HG03354 (cell line): ENCODE measurements around the gene TPM4.
"Not testable (repeated sequence)": the region's sequence is repeated elsewhere in the genome, so short reads cannot be mapped to it uniquely, and the experiment has no call there.

ENCODE experiments used
- ATAC-seq: cut with Tn5 transposase; IDR thresholded peaks from one replicate; pipeline ENCODE4 v1.9.1; 2021; ENCODE audit warnings: mild to moderate bottlenecking; ENCODE audit not compliant: unreplicated experiment, poor library complexity, severe bottlenecking

The TPM4 gene

DNA sequence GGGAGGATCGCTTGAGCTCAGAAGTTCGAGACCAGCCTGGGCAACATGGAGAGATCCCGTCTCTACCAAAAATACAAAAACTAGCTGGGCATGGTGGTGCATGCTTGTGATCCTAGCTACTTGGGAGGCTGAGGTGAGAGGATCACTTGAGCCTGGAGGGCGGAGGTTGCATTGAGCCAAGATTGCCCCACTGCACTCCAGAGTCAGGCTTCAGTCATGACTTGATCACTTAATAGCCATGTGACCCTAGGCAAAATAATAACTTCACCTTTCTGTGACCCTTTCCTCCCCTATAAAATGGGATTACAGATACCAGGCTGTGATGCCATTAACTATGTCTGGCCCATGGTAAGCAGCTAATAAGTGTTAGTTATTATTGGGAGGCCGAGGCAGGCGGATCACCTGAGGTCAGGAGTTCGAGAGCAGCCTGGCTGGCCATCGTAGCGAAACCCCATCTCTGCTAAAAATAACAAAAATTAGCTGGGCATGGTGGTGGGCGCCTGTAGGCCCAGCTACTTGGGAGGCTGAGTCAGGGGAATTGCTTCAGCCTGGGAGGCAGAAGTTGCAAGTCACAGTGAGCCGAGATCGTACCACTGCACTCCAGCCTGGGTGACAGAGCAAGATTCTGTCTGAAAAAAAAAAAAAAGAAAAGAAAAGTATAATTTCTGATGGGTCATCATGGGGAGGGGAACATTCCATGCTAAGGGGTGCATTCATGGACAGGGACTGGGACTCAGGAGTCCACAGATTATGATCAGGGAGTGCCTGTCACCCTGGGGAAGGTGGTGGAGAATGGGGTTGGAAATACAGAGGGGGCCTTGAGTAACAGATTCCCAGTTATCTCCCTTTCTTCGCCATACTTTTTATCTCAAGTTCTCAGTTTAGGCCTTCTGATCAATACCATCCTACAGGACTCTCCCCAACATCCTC, 15.5 kb downstream of the TPM4 start:
- no peak for ATAC-seq

DNA sequence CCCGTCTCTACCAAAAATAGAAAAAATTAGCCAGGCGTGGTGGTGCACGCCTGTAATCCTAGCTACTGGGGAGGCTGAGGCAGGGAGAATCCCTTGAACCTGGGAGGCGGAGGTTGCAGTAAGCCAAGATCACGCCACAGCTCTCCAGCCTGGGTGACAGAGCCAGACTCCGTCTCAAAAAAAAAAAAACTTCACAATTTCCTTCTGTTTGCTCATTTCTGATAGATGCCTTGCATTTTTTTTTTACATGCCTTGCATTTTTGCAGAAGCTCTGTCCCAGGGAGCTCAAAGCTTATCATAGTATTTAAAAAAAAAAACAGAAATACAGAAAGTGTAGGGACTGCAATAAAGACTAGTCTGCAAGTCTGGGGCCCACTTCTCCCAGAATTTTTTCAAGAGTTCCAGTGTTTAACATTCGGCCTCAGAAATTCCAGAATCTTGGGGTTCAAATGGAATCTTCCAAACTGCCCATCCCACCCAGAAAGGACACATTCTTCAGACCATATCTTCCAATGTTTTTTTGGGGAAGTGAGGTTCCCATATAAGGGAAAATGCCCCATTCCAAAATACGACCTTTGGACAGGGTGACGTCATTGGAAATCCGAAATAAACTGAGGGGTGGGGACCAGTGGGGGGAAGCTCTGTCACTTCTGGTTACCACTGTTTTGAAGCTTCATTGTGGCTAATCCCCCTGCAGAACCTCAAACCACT, 18.2 kb downstream of the TPM4 start:
- no peak for ATAC-seq

DNA sequence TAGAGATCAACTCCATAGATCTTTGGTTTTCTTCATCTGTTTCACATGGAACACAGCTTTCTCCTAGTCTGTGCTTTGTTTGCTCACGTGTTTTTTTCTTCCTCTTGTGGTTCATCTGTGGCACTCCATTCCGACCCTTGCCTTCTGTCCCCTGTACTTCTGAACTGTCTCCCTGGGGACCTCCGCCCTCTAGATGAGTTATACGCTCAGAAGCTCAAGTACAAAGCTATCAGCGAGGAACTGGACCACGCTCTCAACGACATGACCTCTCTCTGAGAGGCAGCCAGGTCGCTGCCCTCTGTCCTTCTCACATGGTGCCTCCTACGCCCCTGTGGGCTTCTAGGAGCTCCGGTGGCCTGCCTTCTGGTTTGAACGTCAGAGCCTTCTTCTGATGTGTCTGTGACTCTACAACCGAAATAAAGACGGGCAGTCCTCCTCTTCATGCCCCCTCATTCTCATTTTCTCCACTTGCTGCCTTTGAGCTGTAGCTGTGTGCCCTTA, 18.8 kb downstream of the TPM4 start:
- ATAC-seq: no peak

DNA sequence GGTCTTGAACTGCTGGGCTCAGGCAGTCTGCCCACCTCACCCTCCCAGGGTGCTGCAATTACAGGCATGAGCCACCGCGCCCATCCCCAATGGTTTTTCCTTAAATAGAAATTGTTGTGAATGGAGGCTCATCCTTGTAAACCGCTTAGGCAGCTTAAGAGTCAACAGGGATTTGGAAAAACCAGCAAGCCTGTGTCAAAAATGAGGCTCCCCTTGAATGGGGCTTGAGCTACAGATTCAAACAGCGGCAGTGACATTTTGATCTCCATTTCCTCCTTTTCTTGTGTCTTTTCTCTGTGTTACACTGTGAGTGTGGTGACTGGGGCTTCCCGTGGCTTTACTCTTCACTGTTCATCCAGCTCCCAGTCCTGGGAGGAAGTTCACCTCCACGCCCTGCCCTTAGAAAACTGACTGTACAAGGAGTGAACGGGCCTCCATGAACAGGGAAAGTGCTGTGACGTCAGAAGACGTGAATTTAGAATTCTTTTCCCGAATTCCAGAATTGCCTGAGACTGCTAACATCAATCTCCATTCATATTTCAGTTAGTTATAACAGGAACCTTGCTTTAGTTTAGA, 20.1 kb downstream of the TPM4 start:
- no peak for ATAC-seq

DNA sequence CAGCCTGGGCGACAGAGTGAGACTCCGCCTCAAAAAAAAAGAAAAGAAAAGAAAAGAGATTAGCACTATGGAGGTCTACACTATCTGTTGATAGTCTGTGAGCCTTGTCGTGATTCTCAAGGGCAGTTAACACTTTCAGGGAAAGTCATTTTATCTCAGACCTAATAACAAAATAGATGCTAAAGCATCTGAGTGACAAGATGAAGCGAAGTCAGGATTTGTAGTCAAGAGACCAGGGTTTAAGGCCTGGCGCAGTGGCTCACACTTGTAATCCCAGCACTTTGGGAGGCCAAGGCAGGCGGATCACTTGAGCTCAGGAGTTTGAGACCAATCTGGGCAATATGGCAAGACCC, 22.1 kb downstream of the TPM4 start:
- no peak for ATAC-seq

DNA sequence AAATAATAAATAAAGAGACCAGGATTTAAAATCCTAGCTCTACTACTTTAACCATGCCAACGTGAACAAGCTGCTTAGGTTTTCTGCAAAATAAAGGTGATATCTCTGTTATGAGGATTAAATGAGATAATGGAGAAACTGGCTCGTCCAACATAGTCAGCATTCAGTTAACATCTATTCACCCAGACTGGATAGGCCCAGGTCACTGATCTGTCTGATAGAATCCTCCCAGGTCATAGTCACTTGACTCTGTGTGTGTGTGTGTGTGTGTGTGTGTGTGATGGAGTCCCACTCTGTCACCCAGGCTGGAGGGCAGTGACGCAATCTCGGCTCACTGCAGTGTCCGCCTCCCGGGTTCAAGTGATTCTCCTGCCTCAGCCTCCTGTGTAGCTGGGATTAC, 22.5 kb downstream of the TPM4 start:
- no peak for ATAC-seq

DNA sequence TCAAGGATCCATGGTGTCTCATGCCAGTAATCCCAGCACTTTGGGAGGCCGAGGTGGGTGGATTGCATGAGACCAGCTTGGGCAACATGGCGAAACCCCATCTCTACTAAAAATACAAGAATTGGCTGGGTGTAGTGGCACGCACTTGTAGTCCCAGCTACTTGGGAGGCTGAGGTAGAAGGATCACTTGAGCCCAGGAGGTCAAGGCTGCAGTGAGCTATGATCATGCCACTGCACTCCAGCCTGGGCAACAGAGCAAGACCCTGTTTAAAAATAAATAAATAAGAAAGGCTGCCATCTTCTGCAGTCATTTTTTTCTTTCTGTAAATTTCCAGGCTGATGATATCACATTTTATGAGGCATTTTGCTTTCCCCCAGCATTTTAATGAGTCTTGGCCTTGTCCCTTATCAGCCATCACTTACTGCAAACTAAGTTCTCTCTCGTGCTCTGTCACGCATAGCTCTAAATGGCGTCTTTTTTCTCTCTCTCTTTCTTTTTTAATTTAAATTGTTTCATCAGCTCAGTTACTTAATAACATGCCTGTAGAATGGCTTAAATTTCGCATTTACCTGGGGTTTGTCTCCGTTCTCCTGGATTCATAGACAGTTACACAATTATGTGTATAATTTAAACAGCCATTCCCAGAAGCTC, 23.1 kb downstream of the TPM4 start:
- not testable (repeated sequence) for ATAC-seq

DNA sequence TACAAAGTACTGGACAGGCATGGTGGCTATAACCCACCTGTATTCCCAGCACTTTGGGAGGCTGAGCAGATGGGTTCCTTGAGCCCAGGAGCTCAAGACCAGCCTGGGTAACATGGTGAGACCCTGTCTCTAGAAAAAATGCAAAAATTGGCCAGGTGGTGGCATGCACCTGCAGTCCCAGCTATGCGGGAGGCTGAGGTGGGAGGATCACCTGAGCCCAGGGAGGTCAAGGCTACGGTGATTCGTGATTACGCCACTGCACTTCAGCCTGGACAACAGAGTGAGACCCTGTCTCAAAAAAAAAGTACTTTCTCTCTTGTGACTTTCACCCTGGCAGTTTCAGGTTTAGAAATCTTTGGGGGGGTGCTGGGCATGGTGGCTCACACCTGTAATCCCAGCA, 24.2 kb downstream of the TPM4 start:
- no peak for ATAC-seq

DNA sequence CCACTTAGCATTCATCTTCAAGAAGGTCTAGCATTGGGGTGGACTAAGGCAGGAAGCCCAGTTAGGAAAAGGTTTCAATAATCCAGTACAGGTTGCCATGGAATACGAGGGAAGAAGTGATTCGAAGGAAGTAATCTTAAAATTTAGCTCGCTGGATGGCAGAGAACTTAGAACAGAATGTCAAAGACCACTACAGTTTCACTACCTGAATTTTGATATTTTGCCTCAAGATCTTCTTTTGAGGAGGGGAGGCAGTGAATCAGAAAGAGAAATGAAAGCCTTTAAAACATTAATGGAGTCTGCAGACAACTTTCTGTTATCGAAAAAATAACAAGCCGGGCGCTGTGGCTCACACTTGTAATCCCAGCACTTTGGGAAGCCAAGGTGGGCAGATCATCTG, 28.4 kb downstream of the TPM4 start:
- ATAC-seq: no peak

DNA sequence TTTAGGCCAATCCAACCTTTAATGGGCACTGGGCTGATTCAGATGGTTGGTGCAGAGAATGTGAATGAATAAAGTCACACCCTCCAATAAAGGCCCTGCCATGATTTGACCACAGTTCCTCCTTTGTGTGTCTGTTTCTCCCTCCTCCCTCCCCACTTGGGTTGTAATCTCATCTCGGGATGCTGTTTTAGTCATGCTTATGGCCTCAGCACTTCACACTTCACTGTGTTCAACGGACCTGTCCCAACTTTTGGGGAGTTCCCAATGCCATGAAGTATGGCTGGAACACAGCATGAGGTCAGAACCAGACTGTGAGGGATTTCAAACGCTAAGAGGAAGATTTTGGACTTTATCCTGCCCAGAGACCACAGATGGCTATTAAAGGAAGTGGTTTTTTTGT, 29.8 kb downstream of the TPM4 start:
- no peak for ATAC-seq

DNA sequence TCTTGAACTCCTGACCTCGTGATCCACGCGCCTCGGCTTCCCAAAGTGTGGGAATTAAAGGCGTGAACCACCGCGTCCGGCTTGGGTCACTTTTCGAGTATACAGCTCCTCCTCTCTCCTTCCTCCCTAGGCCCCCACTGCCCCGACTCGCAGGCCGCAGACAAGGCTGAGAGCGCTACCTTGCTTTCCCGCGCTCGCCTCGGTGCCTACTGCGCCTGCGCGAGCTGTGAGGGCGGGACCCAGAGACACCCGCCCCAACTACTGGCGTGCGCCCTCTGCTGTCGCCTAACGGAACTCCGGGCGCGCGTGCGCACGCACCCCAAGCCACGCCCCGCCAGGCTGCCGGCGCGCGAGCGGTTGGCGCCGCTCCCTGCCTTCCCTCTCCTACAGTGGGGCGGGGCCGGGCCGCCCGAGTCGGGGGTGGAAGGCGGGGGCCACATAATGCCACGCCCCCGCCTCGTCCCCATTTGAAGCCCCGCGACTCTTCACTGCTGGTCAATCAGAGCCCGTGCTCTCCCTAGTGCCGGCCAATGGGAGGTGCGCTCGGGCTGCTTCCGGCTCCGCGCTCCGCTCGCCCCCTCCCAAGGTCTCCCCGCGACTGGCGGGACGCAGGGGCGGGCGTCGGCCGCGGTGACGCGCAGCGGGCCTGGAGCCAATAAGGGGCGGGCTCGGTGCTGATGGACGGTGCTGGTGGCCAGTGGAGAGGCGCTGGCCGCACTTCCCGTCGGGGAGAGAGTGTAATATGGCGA, 35.0 kb downstream of the TPM4 start, which contains the start of gene RAB8A:
TSS of gene RAB8A (plus strand) at position 730 of the 749 bp plus-strand sequence. CDS start at position 743, 13 bp downstream.
- ATAC-seq: peak; percentile 90

DNA sequence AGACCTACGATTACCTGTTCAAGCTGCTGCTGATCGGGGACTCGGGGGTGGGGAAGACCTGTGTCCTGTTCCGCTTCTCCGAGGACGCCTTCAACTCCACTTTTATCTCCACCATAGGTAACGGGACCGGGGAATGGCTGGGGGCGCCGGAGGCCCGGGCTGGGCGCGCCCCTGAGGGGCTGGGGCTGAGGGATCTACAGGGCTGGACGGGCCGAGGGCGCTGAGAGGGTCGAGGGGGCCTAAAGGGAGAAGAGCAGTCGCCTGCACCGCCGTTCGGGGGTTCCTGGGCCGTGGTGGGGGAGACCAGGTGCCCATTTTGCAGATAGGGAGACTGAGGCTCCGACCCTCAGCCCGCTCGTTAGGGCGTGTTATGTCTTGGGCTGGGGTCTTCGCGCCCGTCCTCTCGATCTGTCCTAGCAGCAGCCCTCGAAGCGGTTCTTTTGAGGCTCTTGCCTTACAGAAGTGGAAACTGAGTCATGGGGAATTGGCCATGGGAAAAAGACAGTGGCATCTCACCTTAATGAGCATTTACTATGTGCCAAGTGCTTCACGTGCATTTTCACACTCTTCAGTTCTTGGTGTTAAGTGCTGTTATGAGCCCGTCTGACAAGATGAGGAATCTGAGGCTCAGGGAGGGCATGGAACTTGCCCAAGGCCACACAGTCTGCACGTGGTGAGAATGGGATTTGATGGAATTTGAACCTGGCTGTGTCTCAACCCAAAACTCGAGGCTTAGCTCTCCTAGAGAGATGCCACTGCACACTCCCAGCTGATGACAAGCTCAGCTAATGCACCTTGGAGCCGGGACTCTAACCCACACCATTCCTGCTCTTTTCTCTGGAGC, 35.8 kb downstream of the TPM4 start:
- no peak for ATAC-seq

DNA sequence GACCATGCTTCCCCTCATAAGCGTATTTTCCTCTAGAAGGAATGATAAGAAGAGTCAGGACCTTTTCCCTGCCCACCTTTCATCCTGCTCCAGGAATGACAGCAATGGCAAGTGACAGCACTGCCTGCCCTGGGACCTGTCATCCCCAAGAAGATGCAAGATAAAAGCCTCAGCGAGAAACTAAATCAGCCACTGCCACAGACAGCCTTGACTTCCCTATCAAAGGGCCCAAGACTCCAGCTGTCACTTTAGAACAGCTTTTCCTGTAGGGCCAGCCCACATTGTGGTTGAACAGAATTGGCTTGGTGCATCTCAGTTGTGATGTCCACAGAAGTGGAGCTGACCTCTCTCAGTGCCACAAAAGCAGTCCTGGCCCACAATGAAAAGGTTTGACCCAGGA, 36.5 kb downstream of the TPM4 start:
- ATAC-seq: no peak

DNA sequence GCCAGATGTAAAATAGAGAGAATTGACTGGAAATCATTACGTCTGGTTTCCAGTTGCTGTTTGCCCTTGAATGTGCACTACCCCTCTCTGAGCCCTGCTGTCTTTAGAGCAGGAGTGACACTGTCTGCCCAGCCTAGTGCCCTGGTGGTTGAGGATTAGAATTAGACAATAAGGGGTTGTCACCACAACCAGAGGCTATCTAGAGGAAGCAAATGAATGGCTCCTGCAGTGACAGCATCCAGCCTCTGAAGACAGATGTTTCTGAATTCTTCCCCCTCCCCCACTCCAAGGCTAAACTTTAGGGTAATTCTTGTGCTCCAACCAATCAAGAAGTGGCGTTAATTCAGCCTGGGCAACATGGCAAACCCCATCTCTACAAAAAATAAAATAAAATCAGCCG, 37.4 kb downstream of the TPM4 start:
- no peak for ATAC-seq

DNA sequence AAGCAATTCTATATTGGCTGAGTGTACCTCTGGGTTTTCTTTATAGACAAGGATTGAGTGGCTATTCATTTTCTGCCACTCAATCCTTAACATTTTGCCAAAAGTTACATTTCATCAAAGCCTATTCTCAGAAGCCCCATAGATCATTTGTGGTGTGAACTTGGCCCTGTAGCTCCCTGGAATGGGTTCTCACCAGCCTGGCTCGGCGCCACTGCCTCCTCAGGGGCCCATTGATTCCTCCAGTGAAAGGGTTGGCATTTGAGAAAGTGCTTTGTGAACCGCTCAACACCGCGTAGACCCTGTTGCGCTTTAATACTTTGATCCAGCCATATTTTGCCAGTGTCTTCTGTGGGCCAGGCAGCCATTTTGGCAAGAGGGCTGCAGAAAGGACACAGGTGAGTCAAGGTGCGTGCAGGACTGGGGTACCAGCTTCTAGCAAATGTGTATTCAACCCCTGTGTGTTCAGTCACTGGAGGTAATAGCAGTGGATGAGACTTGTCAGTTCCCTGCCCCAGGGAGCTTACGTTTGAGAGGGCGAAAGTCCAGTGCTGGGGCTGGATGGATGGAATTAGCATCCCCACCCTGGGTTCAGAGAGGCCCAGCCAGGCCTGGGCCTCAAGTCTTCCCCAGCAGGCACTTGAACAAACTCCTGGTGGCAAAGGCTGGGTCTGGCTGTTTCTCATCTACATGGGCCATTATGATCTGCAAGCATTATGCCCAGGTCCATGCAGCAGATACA, 39.2 kb downstream of the TPM4 start:
- no peak for ATAC-seq

DNA sequence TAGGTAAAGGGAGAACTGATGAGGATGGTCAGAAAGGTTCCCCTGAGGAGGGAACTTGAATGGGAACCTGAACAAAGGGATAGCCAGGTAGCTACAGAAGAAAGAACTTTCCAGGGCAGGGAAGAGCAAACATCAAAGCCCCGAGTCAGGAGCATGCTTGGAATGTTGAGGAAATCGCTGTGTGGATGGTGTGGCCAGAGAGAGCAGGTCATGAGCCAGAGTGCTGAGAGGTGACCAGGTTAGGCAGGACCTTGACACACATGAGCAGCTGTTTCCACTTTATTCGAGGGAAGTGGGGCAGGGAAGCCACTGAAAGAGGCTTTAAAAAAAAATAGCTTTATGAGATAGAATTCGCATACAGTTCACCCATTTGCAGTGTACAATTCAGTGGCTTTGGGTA, 39.8 kb downstream of the TPM4 start:
- ATAC-seq: no peak

DNA sequence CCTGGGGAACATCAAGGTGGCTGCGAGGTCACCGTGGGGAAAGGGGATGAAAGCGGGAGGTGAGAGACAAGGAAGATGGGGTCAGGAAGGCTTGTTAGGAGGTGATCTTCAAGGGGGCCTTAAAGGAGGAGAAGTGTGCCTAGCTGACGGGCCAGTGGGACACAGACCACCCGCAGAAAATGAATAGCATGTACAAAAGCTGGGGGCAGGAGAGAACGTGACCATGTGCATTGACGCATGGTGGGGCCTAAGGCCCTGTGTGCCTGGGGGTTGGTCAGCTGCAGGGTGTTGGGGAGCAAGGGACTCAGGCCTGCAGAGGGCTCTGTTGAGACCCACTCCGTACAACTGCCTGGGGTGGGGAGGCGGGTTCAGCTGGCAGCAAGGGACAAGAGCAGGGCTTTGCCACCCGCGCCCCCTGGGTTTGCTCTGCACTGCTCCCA, 41.3 kb downstream of the TPM4 start:
- ATAC-seq: no peak

DNA sequence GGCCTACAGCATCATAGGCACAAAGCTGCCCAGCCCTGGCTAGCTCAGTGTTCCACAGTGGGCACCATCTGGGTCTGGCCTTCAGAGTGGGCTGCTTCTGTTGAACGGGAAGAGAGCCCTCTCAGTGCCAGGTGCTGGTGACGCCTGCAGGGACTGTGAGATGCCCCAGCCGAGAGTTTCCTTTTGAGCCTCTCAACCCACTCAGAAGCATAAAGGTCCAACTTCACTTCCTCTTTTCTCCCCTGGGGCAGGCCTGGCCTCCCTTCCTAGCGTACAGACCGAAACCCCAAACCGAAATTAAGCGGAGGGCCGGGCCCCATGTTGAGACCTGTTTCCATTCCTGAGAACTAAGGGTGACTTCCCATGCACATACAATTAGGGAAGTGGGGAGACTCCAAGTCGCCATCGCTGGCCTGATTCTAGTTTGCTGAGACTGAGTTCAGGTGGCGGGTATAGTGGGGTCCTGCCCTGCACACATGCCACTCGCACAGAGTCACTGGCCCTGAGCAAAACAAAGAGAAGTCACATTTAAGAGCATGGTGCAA, 42.3 kb downstream of the TPM4 start:
- ATAC-seq: peak; percentile 85
